Activated CD8-positive, alpha-beta memory T cell treated with anti-CD3 and anti-CD28 coated beads, Interleukin-2, amount 10 ng/mL, durations not matched to agents 7 days and 5 days (primary cell): ENCODE results near the gene YY1AP1. TPM values are rescaled to one million over a fixed set of nuclear protein-coding genes. Genes with fewer than 3 reads are reported as not detected.
"Not testable (repeated sequence)": the region's sequence is repeated elsewhere in the genome, so short reads cannot be mapped to it uniquely, and the experiment has no call there.

Source experiments
- ATAC-seq: fragments of 150-1000 bp; cut with Tn5 transposase; one replicate; pipeline ENCODE4 v1.10.0; 2021; ENCODE audit warnings: moderate library complexity
- CTCF ChIA-PET: fragments of 350-600 bp; sonication (Branson Sonifier 250); formaldehyde crosslinking; loops from one replicate; lab custom pipeline; 2021; ENCODE audit warnings: antibody characterized with exemption; lab: Charles Lee
- DNase-seq: peaks from one replicate; pipeline ENCODE4 v3.0.0-alpha.2; 2020
- H3K27ac Mint-ChIP-seq: one replicate; pipeline ENCODE4 v1.8.0; 2021; ENCODE audit warnings: mild to moderate bottlenecking, mixed read lengths
- H3K27me3 Mint-ChIP-seq: one replicate; pipeline ENCODE4 v1.8.0; 2021; ENCODE audit warnings: mixed read lengths
- H3K36me3 Mint-ChIP-seq: one replicate; pipeline ENCODE4 v1.8.0; 2021; ENCODE audit warnings: mild to moderate bottlenecking, mixed read lengths
- H3K4me1 Mint-ChIP-seq: one replicate; pipeline ENCODE4 v1.8.0; 2021; ENCODE audit warnings: mixed read lengths
- H3K4me3 Mint-ChIP-seq: one replicate; pipeline ENCODE4 v1.8.0; 2021; ENCODE audit warnings: mild to moderate bottlenecking, moderate library complexity, mixed read lengths
- H3K9me3 Mint-ChIP-seq: one replicate; pipeline ENCODE4 v1.8.0; 2022; ENCODE audit warnings: low read depth, mixed read lengths
- total RNA-seq, 2 experiments: library from RNA; stranded (reverse); gene quantifications; one replicate each; pipeline ENCODE4 v1.2.3, GENCODE V29; 2021

YY1AP1 gene, protein sequence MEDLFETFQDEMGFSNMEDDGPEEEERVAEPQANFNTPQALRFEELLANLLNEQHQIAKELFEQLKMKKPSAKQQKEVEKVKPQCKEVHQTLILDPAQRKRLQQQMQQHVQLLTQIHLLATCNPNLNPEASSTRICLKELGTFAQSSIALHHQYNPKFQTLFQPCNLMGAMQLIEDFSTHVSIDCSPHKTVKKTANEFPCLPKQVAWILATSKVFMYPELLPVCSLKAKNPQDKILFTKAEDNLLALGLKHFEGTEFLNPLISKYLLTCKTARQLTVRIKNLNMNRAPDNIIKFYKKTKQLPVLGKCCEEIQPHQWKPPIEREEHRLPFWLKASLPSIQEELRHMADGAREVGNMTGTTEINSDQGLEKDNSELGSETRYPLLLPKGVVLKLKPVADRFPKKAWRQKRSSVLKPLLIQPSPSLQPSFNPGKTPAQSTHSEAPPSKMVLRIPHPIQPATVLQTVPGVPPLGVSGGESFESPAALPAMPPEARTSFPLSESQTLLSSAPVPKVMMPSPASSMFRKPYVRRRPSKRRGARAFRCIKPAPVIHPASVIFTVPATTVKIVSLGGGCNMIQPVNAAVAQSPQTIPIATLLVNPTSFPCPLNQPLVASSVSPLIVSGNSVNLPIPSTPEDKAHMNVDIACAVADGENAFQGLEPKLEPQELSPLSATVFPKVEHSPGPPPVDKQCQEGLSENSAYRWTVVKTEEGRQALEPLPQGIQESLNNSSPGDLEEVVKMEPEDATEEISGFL
- total RNA-seq: 10 to 100 TPM; 74.2 to 82.3 TPM

- H3K4me1 Mint-ChIP-seq: peaks cover 62% of the 10 kb centered on the region
Measured at GRCh38 chr1:155688324-155689080, at the start of gene YY1AP1. Gene YY1AP1 (minus strand): TSS chr1:155688774. CDS start chr1:155680436, 8,338 bp downstream.

DNA sequence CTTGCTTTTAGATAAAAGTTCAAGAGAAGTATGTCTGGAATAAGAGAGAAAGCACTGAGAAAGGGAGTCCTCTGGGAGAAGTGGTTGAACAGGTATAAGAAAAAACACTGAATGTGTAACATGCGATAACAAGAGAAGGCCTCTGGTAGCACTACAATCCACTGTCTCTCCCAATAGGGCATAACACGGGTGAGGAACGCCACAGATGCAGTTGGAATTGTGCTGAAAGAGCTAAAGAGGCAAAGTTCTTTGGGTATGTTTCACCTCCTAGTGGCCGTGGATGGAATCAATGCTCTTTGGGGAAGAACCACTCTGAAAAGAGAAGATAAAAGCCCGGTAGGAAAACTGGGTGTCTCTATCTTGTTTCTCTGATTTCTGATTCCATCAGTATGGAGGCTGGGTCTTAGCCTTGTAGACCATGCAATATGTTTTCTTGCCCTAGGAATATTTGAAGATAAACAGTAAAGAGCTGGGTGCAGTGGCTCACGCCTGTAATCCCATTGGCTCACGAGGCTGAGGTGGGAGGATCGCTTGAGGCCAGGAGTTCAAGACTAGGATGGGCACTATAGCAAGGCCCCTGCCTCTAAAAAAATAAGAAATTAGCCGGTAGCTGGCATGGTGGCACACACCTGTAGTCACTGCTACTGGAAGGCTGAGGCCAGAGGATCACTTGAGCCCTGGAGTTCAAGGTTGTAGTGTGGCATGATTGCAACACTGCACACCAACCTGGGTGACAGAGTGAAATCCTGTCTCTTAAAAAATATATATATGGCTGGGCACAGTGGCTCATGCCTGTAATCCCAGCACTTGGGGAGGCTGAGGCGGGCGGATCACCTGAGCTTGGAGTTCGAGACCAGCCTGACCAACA lies 40.7 kb upstream of the YY1AP1 start:
- no peaks in the 10 kb centered on the region for H3K27me3 Mint-ChIP-seq
- no peaks in the 10 kb centered on the region for H3K9me3 Mint-ChIP-seq
- peak overlapping the region; percentile 25 for H3K27ac Mint-ChIP-seq
- ATAC-seq (peak; percentile 58), DNase-seq (peak; percentile 55)
- H3K4me1 Mint-ChIP-seq: peaks cover 1% of the 10 kb centered on the region
- CTCF ChIA-PET: interaction anchor here (0.8 to 2.0 kb wide), 9 partner anchors 10 to 478 kb away, joined by 3 to 7 read pairs (median 4); partner anchors contain the start of gene YY1AP1
- peaks cover 14% of the 10 kb centered on the region for H3K36me3 Mint-ChIP-seq
- H3K4me3 Mint-ChIP-seq: no peak overlapping the region

More at GRCh38 chr1:155688324-155689080, at the start of gene YY1AP1:
- no peaks in the 10 kb centered on the region for H3K27me3 Mint-ChIP-seq
- ATAC-seq (peak; percentile 83), DNase-seq (peak; percentile 92)
- CTCF ChIA-PET: interaction anchor here (1.0 kb wide), 1 partner anchor 41 kb away, joined by 3 read pairs; no protein-coding TSS in a partner anchor
- peak within 1 kb of the TSS; percentile 99 for H3K27ac Mint-ChIP-seq
- peak within 1 kb of the TSS; percentile 99 for H3K4me3 Mint-ChIP-seq
- H3K9me3 Mint-ChIP-seq: no peaks in the 10 kb centered on the region
- peaks cover 49% of the 10 kb centered on the region for H3K36me3 Mint-ChIP-seq

DNA sequence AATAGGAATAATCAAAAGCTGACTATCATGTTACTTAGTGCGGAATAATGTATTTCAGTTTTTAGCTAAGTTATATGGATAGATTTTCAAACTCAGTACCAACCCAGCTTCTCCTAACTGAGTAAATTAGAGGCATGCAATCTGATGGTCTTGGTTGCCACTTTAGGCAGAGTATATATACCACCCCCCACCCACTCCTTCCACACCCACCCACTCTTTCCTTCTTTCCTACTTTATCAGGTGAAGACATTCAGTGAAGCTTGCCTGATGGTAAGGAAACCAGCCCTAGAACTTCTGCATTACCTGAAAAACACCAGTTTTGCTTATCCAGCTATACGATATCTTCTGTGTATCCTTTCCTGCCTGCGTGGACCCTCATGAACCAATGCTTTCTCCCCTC lies 36.6 kb upstream of the YY1AP1 start:
- CTCF ChIA-PET: interaction anchor here (1.1 kb wide), 1 partner anchor 9 kb away, joined by 3 read pairs; no protein-coding TSS in a partner anchor
- peak overlapping the region; percentile 23 for H3K27ac Mint-ChIP-seq

GRCh38 chr1:155719703-155720102 lies 31.1 kb upstream of the YY1AP1 start:
- Mint-ChIP-seq H3K4me1 (peaks cover 16% of the 10 kb centered on the region), H3K27me3 (no peaks in the 10 kb centered on the region), H3K9me3 (no peaks in the 10 kb centered on the region), H3K27ac (no peak overlapping the region), H3K36me3 (peaks cover 37% of the 10 kb centered on the region), H3K4me3 (no peak overlapping the region)
- ATAC-seq (no peak), DNase-seq (no peak)
- CTCF ChIA-PET: interaction anchor here (1.1 to 1.2 kb wide), 2 partner anchors 10 to 29 kb away, joined by 3 read pairs; no protein-coding TSS in a partner anchor

More for the DNA sequence above, 36.6 kb upstream of the YY1AP1 start:
- DNase-seq (no peak), ATAC-seq (no peak)
- Mint-ChIP-seq H3K27me3 (no peaks in the 10 kb centered on the region), H3K4me1 (peaks cover 1% of the 10 kb centered on the region), H3K4me3 (no peak overlapping the region), H3K9me3 (no peaks in the 10 kb centered on the region), H3K36me3 (peaks cover 22% of the 10 kb centered on the region)

DNA sequence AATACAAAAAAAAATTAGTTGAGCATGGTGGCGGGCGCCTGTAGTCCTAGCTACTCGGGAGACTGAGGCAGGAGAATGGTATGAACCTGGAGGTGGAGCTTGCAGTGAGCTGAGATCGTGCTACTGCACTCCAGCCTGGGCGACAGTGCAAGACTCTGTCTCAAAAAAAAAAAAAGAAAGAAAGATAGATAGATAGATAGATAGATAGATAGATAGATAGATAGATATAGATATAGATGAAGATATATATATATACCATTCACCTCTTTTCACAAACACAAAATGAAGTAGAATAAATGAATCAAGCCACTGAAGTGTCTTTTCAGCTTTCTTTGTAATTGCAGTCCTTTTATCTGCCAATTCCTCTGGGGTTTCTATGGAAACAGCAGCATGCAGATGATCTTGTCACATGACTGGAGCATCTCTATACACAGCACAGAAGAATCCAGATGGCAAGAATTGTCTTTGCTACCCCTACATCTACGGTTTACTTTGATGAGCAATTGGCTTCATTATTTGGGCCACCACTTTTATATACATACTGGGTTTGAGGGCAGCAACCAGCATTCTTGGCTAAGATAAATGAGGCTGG lies 30.0 kb upstream of the YY1AP1 start:
- Mint-ChIP-seq H3K36me3 (peaks cover 42% of the 10 kb centered on the region), H3K4me1 (peaks cover 16% of the 10 kb centered on the region)
- H3K27ac Mint-ChIP-seq, H3K9me3 Mint-ChIP-seq, H3K27me3 Mint-ChIP-seq, ATAC-seq, H3K4me3 Mint-ChIP-seq, DNase-seq: not testable (repeated sequence)
- CTCF ChIA-PET: interaction anchor here (1.2 kb wide), 1 partner anchor 395 kb away, joined by 3 read pairs; no protein-coding TSS in a partner anchor

- CTCF ChIA-PET: no interaction called here
- no peak overlapping the region for H3K4me3 Mint-ChIP-seq
- no peaks in the 10 kb centered on the region for H3K27me3 Mint-ChIP-seq
- H3K9me3 Mint-ChIP-seq: no peaks in the 10 kb centered on the region
- ATAC-seq: peak; percentile 77
- H3K36me3 Mint-ChIP-seq: peaks cover 47% of the 10 kb centered on the region
- H3K4me1 Mint-ChIP-seq: peaks cover 16% of the 10 kb centered on the region
- peak overlapping the region; percentile 74 for H3K27ac Mint-ChIP-seq
- DNase-seq: no peak
Measured at GRCh38 chr1:155717041-155717440, 28.5 kb upstream of the YY1AP1 start.

DNA sequence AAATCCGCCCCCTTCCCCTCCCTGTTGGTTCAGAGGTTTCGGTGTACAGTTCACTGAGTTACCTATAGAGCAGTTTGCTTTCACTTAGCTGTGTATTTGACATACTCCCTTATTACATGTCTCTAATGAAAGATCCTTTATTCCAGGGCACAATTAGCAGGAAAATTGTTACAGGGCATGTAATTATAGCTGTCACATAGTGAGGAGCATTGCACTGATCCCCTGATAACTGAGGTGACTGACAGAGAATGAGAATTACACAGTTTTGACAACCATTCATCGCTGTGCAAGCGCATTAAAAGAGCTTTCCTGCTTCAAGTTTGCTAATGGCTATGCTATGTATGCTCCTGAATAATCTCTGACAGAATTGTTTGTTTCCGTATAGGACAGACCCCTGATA lies 27.2 kb upstream of the YY1AP1 start:
- peaks cover 16% of the 10 kb centered on the region for H3K4me1 Mint-ChIP-seq
- DNase-seq: no peak
- CTCF ChIA-PET: interaction anchor here (1.4 kb wide), 1 partner anchor 13 kb away, joined by 4 read pairs; no protein-coding TSS in a partner anchor
- ATAC-seq: no peak
- no peaks in the 10 kb centered on the region for H3K27me3 Mint-ChIP-seq
- peak overlapping the region; percentile 21 for H3K27ac Mint-ChIP-seq
- peaks cover 45% of the 10 kb centered on the region for H3K36me3 Mint-ChIP-seq
- no peaks in the 10 kb centered on the region for H3K9me3 Mint-ChIP-seq
- H3K4me3 Mint-ChIP-seq: no peak overlapping the region

- H3K27me3 Mint-ChIP-seq, H3K27ac Mint-ChIP-seq, H3K9me3 Mint-ChIP-seq, H3K4me3 Mint-ChIP-seq, DNase-seq, ATAC-seq: not testable (repeated sequence)
- H3K36me3 Mint-ChIP-seq: peaks cover 45% of the 10 kb centered on the region
- H3K4me1 Mint-ChIP-seq: peaks cover 16% of the 10 kb centered on the region
- CTCF ChIA-PET: interaction anchor here (1.4 kb wide), 1 partner anchor 14 kb away, joined by 4 read pairs; no protein-coding TSS in a partner anchor
Measured at GRCh38 chr1:155715056-155715455, 26.5 kb upstream of the YY1AP1 start.

GRCh38 chr1:155713075-155713474 lies 24.5 kb upstream of the YY1AP1 start:
- no peaks in the 10 kb centered on the region for H3K27me3 Mint-ChIP-seq

DNA sequence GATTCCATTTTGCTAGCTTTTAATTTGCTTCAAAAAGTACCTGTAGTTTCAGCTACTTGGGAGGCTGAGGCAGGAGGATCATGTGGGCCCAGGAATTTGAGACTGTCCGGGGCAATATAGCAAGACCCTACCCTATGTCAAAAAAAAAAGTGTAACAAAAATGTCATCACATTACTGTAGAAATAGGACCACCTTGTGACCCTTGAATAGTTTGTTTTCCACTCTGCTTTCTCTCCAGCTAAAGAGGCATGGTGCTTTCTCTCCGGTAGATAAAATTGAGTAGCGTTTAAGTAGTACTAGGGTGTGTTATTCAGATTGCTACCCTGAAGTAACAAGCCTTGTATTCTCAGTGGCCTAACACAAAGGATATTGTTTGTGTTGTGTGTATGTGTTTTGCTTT lies 24.1 kb upstream of the YY1AP1 start:
- DNase-seq, H3K27me3 Mint-ChIP-seq, ATAC-seq, H3K4me3 Mint-ChIP-seq, H3K27ac Mint-ChIP-seq, H3K9me3 Mint-ChIP-seq: not testable (repeated sequence)
- Mint-ChIP-seq H3K4me1 (peaks cover 18% of the 10 kb centered on the region), H3K36me3 (peaks cover 47% of the 10 kb centered on the region)
- CTCF ChIA-PET: interaction anchor here (0.7 to 1.2 kb wide), 4 partner anchors 9 to 32 kb away, joined by 3 read pairs; no protein-coding TSS in a partner anchor

More at GRCh38 chr1:155713075-155713474, 24.5 kb upstream of the YY1AP1 start:
- H3K27ac Mint-ChIP-seq: no peak overlapping the region
- H3K9me3 Mint-ChIP-seq: no peaks in the 10 kb centered on the region
- CTCF ChIA-PET: interaction anchor here (1.1 to 1.2 kb wide), 2 partner anchors 10 to 32 kb away, joined by 3 read pairs; no protein-coding TSS in a partner anchor
- peaks cover 47% of the 10 kb centered on the region for H3K36me3 Mint-ChIP-seq
- DNase-seq (no peak), ATAC-seq (no peak)
- no peak overlapping the region for H3K4me3 Mint-ChIP-seq
- peaks cover 18% of the 10 kb centered on the region for H3K4me1 Mint-ChIP-seq

GRCh38 chr1:155711457-155711856 lies 22.9 kb upstream of the YY1AP1 start:
- H3K27me3 Mint-ChIP-seq, ATAC-seq, H3K9me3 Mint-ChIP-seq, CTCF ChIA-PET, H3K4me3 Mint-ChIP-seq, H3K27ac Mint-ChIP-seq, DNase-seq: not testable (repeated sequence)
- H3K36me3 Mint-ChIP-seq: peaks cover 42% of the 10 kb centered on the region
- H3K4me1 Mint-ChIP-seq: peaks cover 14% of the 10 kb centered on the region
